Epidermal melanocyte (primary cell): ENCODE measurements around the gene PCTP.
A peak's percentile ranks its signal among the peaks of the same experiment; 100 is the strongest.

Experiments
- DNase-seq: peaks from one replicate; pipeline ENCODE4 v3.0.0; 2011; ENCODE audit warnings: low spot score; ENCODE audit not compliant: insufficient read length

The PCTP gene

DNA sequence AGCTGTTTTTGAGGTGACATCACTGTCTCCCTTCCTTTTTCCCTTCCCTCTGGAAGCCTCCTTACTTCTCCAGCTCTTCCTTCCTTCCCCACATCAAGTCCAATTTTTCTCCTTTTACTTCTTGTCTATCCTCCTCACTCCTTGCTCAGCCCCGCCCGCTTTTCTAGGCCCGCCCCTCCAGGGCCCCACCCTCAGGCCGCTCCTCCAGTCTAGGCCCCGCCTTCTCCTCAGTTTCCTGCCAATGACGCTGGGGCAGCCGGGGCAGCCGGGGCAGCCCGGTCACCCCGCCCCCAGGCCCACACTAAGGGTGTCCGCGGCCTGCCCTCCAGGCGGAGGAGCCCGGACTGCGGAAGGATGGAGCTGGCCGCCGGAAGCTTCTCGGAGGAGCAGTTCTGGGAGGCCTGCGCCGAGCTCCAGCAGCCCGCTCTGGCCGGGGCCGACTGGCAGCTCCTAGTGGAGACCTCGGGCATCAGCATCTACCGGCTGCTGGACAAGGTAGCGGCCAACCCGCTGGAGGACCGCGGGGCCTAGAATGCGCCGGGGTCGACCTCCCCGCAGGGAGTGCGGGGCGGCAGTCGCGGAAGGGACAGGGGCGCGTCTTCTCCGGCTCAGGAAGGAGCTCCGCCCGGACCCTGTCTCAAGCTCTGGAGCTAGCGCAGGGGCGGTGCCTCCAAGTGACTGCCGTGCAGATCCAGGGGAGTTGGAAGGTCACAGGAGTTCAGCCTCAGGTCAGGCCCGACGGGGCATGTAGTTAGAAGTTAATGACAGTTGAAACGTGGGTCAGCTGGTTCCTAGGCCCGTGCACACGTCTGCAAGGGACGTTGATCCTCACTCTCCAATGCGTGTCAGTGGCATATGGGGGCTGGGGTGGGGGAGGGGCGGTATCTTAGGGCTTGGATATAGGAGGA is at the start of gene PCTP:
Gene PCTP, plus strand, starts transcription at position 302 of the 908 bp plus-strand sequence. Its CDS starts 53 bp downstream, at position 355.
- peak; percentile 90 for DNase-seq

DNA sequence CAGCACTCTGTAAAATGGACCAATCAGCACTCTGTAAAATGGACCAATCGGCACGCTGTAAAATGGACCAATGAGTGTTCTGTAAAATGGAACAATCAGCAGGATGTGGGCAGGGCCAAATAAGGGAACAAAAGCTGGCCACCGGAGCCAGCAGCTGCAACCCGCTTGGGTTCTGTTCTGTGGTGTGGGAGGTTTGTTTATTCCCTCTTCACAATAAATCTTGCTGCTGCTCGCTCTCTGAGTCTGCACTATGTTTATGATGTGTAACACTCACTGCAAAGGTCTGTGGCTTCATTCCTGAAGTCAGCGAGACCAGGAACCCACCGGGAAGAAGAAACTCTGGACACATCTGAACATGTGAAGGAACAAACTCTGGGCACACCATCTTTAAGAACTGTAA is 48.7 kb upstream of the PCTP start:
- DNase-seq: no peak

GRCh38 chr17:55704401-55704800 is 46.5 kb upstream of the PCTP start:
- DNase-seq: no peak

- DNase-seq: no peak
Observed at GRCh38 chr17:55705847-55706246, 45.0 kb upstream of the PCTP start.

DNA sequence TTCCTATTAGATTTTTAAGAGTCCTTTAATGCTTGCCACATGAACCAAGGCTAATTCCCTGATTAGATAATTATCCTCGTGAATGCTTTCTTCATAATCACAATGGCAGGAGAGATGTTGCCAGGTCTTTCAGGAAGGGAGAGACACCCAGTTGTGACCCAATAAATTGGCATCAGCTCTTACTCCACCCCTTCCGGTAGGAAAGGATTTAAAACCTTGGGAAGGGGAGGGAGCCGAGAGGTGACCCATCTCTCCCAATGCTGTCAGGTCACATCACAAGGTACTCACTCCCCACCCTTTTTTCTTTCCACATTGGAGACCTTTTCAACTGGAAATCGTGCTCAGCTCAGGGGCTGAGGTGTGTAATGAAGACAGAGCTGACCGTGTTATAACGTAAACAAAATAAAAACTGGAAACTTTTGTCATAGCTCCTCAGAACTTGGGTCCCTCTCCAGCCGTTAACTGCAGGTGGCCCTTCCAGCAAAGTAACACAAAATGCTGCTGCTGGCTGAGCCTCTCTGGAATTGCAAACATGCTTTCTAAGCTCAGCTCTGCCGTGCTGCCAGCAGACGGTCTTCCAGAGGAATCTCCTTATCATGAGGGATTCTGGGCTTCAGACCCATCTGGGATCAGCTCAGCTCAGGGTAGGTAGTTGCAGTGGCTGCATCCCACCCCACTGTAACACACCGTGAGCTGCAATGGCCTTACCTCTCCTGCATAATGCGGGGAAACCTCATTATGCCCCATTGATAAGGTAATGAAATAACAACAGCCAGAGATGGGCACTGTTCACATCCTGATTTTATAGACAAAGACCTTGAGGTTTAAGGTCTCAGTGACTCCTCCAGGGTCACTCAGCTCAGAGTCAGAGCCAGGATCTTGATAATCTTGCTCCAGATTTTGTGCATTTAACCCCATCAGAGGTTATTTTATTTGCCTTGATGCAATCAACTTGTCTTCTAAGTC is 43.8 kb upstream of the PCTP start:
- no peak for DNase-seq

GRCh38 chr17:55708175-55708974 is 42.5 kb upstream of the PCTP start:
- DNase-seq: no peak

DNA sequence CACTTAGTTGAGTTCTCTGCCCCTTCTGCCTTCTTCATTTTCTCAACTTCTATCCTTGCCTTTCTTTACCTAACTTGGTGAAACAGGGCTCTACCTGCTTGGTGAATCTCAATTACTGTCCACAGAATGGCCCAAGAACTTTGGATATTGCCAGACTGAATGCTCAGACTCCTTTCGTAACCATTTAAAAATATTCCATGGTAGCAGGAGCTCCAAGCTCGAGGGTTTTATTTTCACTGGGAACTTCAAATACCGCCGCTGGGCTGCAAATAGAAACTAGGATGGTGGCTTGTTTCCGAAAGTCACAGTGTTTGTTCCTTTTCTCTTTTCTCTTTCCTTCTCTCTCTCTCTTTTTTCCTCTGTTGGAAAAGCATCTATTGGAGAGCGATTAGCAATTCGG is 41.4 kb upstream of the PCTP start:
- DNase-seq: no peak

DNA sequence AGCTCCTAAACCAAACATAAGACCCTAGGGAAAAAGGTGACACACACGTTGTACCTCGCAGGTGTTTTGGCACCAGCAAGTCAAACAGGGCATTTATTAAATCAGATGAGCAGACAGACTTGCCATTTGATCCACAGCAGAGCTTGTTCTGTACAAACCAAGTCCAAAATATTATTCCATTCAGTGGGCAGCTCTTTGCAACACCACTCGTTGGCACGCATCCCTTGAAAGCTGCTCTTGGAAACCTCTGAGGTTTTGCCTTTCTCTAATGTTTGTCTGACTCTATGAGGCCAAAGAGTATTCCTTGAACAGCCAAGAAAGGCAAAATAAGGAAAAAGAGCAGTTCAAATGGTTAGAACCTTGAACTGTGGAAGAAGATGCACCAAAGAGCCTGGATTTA is 40.9 kb upstream of the PCTP start:
- DNase-seq: no peak

- DNase-seq: no peak
Observed at GRCh38 chr17:55710410-55710809, 40.4 kb upstream of the PCTP start.

DNA sequence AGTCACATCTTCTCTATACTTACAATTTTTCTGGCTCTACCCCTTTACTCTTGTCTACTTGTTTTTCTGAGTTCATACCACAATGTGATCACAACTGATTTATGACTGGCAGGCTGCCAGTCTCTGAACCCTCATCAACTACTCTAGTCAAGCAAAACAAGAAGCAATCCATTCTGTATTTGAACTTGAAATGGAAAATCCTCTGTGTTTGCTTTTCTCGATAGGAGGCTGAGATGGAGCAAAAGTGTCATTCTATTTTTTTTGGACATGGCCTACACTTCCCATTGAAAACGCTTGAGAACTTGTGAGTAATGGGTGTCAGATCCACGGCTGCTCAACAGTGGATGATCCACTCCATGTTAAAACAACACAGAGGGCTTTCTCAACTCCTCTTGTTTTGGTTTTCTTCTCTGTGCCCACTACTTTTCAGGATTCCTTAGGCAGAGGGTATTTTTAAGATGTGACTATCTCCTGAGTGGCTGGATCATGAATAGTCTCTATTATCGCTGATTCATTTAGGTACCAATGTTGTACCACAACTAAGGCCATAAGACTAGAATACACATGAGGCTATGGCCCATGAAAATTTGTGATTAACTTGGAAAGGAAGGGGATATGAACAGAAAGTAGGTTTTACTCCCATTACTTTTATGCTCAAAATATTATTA is 39.9 kb upstream of the PCTP start:
- no peak for DNase-seq

GRCh38 chr17:55717432-55717831 is 33.4 kb upstream of the PCTP start:
- DNase-seq: no peak

DNA sequence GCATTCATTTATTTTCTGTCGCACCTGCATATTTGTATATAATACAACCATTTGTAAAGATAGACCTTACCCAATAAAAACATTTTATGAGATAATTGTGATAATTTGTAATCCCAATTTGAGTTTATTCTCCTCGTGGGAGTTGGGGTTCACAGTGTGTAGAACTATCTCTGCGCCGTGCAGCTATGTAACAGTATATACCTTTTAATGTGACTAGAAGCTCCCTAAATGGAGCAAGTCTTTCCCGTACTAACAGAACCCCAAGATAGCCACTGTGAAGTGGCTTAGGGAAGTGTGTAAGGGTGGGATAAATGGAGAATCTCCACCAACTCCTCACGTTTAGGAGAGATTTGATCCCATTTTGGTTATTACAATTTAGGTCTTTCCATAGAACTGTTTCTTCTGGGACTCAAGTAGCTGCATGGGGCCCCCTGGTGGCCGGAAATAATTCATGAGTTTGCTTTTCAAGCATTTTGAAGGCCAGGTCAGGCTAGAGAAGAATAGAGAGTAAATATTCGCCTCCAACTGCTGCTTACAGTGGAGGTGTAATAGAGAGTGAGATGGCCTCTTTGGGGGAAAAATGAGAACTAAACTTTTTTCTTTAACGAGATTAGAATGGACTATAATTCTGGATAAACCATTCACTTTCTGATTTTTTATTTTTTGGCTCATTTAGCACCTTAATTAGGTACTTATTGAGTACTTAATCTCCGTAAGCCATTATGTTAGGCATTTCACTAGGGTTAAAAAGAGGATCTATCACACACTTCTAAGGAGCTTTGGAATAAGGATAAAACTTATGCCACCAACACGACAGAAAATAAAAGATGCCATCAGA is 32.7 kb upstream of the PCTP start:
- DNase-seq: no peak

DNA sequence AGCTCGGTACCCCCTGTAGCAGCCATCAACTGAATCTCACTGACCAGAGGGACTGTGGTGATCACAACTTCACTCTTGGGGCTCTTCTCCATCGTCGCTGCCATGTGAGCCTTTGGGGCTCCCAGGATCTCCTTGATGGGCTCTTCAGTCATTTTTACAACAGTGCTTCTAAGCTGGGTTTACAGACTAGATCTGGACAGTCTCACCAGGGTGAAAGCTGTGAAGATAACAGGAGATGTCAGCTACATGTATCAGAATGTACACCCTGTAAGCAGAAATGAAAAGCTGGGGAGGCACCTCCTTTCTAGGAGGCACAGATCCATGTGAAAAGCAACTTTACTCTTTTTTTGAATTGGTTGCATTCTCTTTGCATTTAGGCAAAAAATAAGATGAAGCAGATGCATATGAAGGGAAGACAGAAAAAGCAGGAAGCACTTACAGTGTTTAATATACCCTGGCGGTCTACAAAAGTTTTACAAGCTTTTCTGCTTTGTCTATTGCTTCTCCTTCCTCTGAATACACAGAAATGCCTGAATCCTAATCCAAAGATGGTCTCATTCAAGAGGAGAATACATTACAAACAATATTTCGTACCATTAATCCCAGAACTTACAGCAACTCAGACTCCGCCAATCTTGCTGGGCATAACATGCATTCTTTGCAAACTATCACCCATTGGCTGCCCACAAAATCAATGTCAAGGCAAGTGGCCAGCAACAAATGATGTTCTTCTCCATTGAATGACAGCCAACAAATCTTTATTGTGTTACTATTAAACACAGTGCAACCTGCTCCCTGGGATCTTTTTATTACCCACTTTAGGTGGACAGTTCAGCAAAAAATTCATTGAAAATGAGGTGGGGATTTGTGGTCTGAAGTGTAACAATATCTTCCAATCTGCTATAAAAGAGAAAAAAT is 29.7 kb upstream of the PCTP start:
- DNase-seq: no peak

DNA sequence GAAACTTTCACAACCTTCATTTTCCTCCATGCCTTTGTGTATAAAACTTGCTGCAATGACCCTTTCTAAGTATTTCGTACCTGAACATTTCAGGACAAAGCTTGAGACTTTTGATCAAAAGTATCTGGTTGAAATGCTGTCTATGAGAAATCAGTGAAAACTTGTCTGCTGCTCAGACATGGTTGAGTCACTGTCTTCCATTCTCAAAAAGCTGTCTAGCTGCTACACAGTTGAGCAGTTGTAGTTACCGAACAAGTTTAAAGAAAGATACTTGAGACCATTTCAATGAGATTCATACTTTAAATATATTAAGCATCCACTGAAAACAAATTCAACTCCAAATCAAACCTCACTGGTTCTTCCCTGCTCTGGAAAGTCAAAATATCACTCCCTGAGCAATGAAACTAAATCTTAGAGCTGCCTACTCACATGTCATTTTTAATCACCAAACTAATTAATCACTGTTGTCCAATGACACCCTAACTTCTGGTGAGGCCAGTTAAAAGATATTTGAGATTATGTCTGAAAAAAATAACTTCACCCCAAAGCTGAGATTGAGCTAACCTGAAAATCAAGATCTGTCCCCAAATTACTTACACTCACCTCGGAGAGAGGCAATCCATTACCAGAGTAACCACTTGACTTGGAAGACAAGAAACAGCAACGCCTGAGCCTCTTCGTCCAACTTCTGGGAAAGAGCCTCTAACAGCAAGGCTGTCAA is 28.7 kb upstream of the PCTP start:
- no peak for DNase-seq

DNA sequence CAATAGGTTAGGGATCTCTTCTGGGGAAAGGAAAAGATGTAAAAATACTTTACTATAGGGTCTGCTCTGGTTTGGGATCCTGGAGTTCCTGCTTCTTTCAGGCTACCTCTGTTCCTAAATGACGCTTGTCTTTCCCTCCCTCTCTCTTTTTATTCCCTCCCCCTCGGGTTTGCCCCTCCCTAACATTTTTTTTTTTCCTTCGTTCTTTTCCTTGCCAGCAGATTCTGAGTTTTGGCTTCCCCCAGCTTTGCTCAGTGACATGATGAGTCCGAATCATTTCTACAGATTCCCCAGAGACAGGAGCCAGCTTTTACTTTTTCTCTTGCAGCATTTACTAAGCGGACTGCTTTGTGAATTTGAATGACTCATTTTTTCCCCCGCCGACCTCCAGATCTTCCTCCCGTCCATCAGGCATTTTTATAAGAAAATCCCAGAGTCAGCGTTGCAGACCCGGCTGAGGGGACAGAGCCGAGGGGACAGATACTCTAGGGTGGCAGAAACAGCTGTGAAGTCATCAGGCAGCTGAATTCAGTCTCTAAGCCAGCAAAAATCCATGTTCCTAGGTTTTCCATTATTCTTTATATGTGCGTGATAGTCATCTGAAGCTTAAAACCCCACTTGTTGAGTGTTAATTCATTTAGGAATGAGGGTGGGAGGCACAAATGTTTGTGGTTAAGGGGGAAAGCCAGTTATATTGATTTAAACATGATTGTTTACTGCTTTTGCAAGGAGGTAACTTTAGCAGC is 27.9 kb upstream of the PCTP start, which contains the start of gene TMEM100:
Gene TMEM100, minus strand, starts transcription at position 123 of the 746 bp plus-strand sequence. CDS start 1,794 bp downstream, outside the sequence.
- no peak for DNase-seq

GRCh38 chr17:55723488-55723848 is 27.4 kb upstream of the PCTP start:
- DNase-seq: no peak

DNA sequence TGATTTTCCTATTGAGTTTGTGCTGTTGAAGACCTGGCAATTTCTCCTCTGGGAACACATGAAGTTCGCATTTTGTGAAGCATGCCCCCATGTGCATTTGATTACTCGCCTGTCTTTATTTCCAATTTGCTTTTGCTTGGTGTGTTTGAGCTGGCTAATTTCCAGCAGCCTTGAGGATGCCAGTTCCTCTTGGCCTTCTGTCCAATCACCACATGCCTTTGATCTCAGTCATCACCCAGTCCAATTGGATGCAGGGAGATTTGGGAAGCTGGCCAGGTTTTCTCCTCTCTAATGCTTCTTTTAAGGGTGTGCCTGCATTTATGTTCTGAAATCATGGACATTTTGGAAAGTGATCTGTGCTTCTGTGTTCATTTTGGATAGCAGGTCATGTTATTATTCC is 24.4 kb upstream of the PCTP start:
- DNase-seq: peak; percentile 81
